Common myeloid progenitor, CD34-positive (primary cell): Measurements from ENCODE around the gene CLEC16A.

Experiments used
- CTCF ChIA-PET: fragments of 350-600 bp; sonication (Branson Sonifier 250); formaldehyde crosslinking; loops from one replicate; lab custom pipeline; 2021; ENCODE audit warnings: antibody characterized with exemption; lab: Charles Lee
- POLR2A ChIA-PET: fragments of 350-600 bp; sonication (Branson Sonifier 250); formaldehyde crosslinking; loops from one replicate; lab custom pipeline; 2021; ENCODE audit warnings: antibody characterized with exemption; lab: Charles Lee
- DNase-seq, 3 donors: peaks; one replicate each; pipeline versions ENCODE4 v3.0.0 to v3.0.0-alpha.2; 2013
- H3K27ac ChIP-seq, 2 experiments: 1 replicate in 1 of 2; 2 replicates in 1 of 2; pipeline ENCODE4 v1.7.0; 2013; ENCODE audit warnings: inconsistent platforms in 2 of 2, low read length in 2 of 2, mild to moderate bottlenecking in 2 of 2, low read depth in 1 of 2, moderate library complexity in 1 of 2; ENCODE audit not compliant: severe bottlenecking in 2 of 2, insufficient read depth in 1 of 2, poor library complexity in 1 of 2
- H3K27me3 ChIP-seq, 5 experiments: replicated peaks in 2 of 5; 1 replicate in 3 of 5; 2 replicates in 2 of 5; pipeline versions ENCODE4 v1.6.1 to v1.7.0; 2013; ENCODE audit warnings: low read length in 4 of 5, mild to moderate bottlenecking in 2 of 5, moderate library complexity in 2 of 5, inconsistent platforms in 1 of 5; ENCODE audit not compliant: insufficient read depth in 5 of 5, control insufficient read depth in 4 of 5
- H3K36me3 ChIP-seq, 4 experiments: 1 replicate in 2 of 4; 2 replicates in 2 of 4; pipeline versions ENCODE4 v1.6.1 to v1.7.0; 2013; ENCODE audit warnings: low read length in 3 of 4, control low read depth in 1 of 4, mild to moderate bottlenecking in 1 of 4; ENCODE audit not compliant: control insufficient read depth in 4 of 4, insufficient read depth in 4 of 4
- H3K4me1 ChIP-seq, 4 experiments: 1 replicate in 3 of 4; 2 replicates in 1 of 4; pipeline versions ENCODE4 v1.6.1 to v1.7.1; 2013; ENCODE audit warnings: low read length in 3 of 4, mild to moderate bottlenecking in 3 of 4, control low read depth in 1 of 4, inconsistent platforms in 1 of 4, moderate library complexity in 1 of 4; ENCODE audit not compliant: control insufficient read depth in 4 of 4, insufficient read depth in 4 of 4; ENCODE audit errors: control extremely low read depth in 1 of 4
- H3K4me3 ChIP-seq, 7 experiments: 1 replicate in 4 of 7; 2 replicates in 3 of 7; pipeline versions ENCODE4 v1.5.1 to v1.7.0; 2013; ENCODE audit warnings: mild to moderate bottlenecking in 7 of 7, low read length in 6 of 7, moderate library complexity in 6 of 7, inconsistent platforms in 2 of 7, low read depth in 2 of 7, control low read depth in 1 of 7; ENCODE audit not compliant: insufficient read depth in 4 of 7, control insufficient read depth in 1 of 7; ENCODE audit errors: extremely low read depth in 1 of 7
- H3K9me3 ChIP-seq, 5 experiments: 1 replicate in 4 of 5; 2 replicates in 1 of 5; pipeline versions ENCODE4 v1.6.1 to v1.7.1; 2013; ENCODE audit warnings: low read length in 4 of 5, mild to moderate bottlenecking in 2 of 5, inconsistent platforms in 1 of 5, low read depth in 1 of 5, moderate library complexity in 1 of 5; ENCODE audit not compliant: control insufficient read depth in 4 of 5, insufficient read depth in 2 of 5; ENCODE audit errors: control extremely low read depth in 1 of 5
- WGBS: methylation state at CpG from one replicate; pipeline ENCODE4 v1.1.5; 2013; ENCODE audit not compliant: insufficient coverage; 5-methylcytosine and 5-hydroxymethylcytosine counted together

The CLEC16A gene

GRCh38 chr16:11023262-11024039 is 79.1 kb downstream of the CLEC16A start:
- POLR2A ChIA-PET: no interaction called here
- Histone ChIP-seq H3K4me3 (no peak overlapping the region), H3K36me3 (peaks cover 24 to 59% (median 39%) of the 10 kb centered on the region in 4 experiments), H3K4me1 (no peaks in the 10 kb centered on the region), H3K9me3 (peaks cover 4 to 33% (median 24%) of the 10 kb centered on the region in 5 experiments), H3K27me3 (no peaks in the 10 kb centered on the region), H3K27ac (no peak overlapping the region)
- no peak for DNase-seq
- WGBS: 100% methylated on average over 1 of the region's 3 CpGs
- CTCF ChIA-PET: interaction anchor here (0.6 to 1.2 kb wide), 2 partner anchors 26 to 783 kb away, joined by 3 to 4 read pairs; no protein-coding TSS in a partner anchor

- DNase-seq: no peak
- H3K4me3 ChIP-seq: no peak overlapping the region
- WGBS: 99% methylated on average over 6 of the region's 9 CpGs
- peaks cover 4 to 44% (median 28%) of the 10 kb centered on the region in 5 experiments for H3K9me3 ChIP-seq
- ChIA-PET POLR2A (no interaction called here), CTCF (no interaction called here)
- no peaks in the 10 kb centered on the region for H3K4me1 ChIP-seq
- no peaks in the 10 kb centered on the region for H3K27me3 ChIP-seq
- H3K36me3 ChIP-seq: peaks cover 28 to 69% (median 44%) of the 10 kb centered on the region in 4 experiments
- H3K27ac ChIP-seq: no peak overlapping the region
These were observed 80.1 kb downstream of the CLEC16A start for GRCh38 chr16:11024333-11025053.

- CTCF ChIA-PET: no interaction called here
- H3K36me3 ChIP-seq: peaks cover 28 to 71% (median 44%) of the 10 kb centered on the region in 4 experiments
- no peak overlapping the region for H3K4me3 ChIP-seq
- no peak for DNase-seq
- H3K27me3 ChIP-seq: no peaks in the 10 kb centered on the region
- no CpG with 5 or more reads among the region's 3 CpGs for WGBS
- H3K27ac ChIP-seq: no peak overlapping the region
- no peaks in the 10 kb centered on the region for H3K4me1 ChIP-seq
- POLR2A ChIA-PET: interaction anchor here (0.6 kb wide), 1 partner anchor 843 kb away, joined by 3 read pairs; no protein-coding TSS in a partner anchor
- peaks cover 4 to 44% (median 28%) of the 10 kb centered on the region in 5 experiments for H3K9me3 ChIP-seq
These were observed 80.8 kb downstream of the CLEC16A start for GRCh38 chr16:11025120-11025531.

GRCh38 chr16:11029948-11030347 is 85.6 kb downstream of the CLEC16A start:
- ChIA-PET POLR2A (interaction anchor here (0.5 kb wide), 1 partner anchor 41 kb away, joined by 3 read pairs; no protein-coding TSS in a partner anchor), CTCF (no interaction called here)
- Histone ChIP-seq H3K27me3 (no peaks in the 10 kb centered on the region), H3K27ac (no peak overlapping the region), H3K4me3 (no peak overlapping the region), H3K9me3 (peaks cover 4 to 41% (median 19%) of the 10 kb centered on the region in 5 experiments), H3K36me3 (peaks cover 23 to 79% (median 38%) of the 10 kb centered on the region in 4 experiments), H3K4me1 (no peaks in the 10 kb centered on the region)
- no peak for DNase-seq

GRCh38 chr16:11030990-11031510 is 86.7 kb downstream of the CLEC16A start:
- no peak for DNase-seq
- H3K36me3 ChIP-seq: peaks cover 19 to 79% (median 33%) of the 10 kb centered on the region in 4 experiments
- no peaks in the 10 kb centered on the region for H3K4me1 ChIP-seq
- POLR2A ChIA-PET: no interaction called here
- no peaks in the 10 kb centered on the region for H3K27me3 ChIP-seq
- CTCF ChIA-PET: no interaction called here
- H3K27ac ChIP-seq: no peak overlapping the region
- H3K9me3 ChIP-seq: peaks cover 3 to 31% (median 16%) of the 10 kb centered on the region in 5 experiments
- no peak overlapping the region for H3K4me3 ChIP-seq
- 93% methylated on average over 4 of the region's 7 CpGs for WGBS

- Histone ChIP-seq H3K9me3 (peaks cover 0 to 21% (median 9%) of the 10 kb centered on the region in 5 experiments), H3K27me3 (no peaks in the 10 kb centered on the region), H3K27ac (no peak overlapping the region), H3K4me1 (no peaks in the 10 kb centered on the region), H3K36me3 (peaks cover 15 to 75% (median 29%) of the 10 kb centered on the region in 4 experiments), H3K4me3 (no peak overlapping the region)
- WGBS: 93% methylated on average over 16 of the region's 16 CpGs
- ChIA-PET CTCF (no interaction called here), POLR2A (no interaction called here)
- no peak for DNase-seq
These were observed 87.9 kb downstream of the CLEC16A start for GRCh38 chr16:11032000-11032921.
